Non-pigmented ciliary epithelial cell (primary cell): Measurements from ENCODE around the gene BCAS3.

ENCODE experiments used
- DNase-seq: peaks from one replicate; pipeline ENCODE4 v3.0.0-alpha.2; 2010; ENCODE audit warnings: low read depth

Gene BCAS3

DNA sequence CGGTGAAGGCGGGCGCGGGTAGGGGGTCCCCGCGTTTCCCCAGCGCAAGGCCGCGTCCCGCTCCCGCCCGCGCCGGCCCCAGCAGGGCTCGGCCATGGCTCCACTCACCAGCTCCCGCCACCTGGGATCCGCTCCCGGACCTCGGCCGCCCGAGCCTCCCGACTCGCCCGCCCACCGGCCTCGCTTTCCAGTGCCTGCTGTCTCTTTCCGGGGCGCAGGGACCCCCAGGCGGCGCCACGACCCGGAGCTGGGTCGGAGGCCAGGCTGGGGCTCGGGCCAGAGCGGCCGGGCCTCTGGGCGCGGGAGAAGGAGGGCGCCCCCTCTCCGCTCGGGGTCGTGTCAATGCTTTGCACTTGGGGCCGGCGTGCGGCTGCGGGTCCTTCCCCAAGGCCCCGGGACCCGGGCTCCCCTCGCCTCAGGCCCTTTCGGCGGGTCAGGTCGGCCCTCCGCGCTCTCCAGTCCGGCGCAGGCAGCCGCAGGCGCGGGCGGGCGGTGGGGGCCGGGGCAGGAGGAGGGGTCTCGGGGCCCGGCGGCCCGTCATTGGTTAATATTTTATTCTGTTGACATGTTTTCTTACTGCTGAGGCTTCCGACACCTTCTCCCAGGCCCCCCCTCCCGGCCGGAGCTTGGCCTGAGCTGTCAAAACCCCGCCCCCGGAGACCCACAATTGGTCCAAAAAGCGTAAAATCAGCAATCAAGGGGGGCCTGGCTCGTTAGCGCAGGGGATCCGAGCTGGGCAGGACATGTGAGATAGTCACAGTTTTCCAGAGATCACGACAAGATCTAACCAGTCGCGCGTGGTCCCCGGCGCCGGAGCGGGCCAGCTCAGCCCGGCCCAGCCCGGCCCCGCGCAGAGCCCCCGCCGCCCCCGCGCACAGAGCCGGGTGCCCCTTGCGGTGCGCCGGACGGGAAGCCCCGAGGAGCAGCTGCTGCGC lies 721.7 kb downstream of the BCAS3 start, which contains the start of gene TBX2:
Gene TBX2 (plus strand): TSS at position 713 of the 935 bp plus-strand sequence. CDS start 334 bp downstream, outside the sequence.
- DNase-seq = peak; percentile 90

DNA sequence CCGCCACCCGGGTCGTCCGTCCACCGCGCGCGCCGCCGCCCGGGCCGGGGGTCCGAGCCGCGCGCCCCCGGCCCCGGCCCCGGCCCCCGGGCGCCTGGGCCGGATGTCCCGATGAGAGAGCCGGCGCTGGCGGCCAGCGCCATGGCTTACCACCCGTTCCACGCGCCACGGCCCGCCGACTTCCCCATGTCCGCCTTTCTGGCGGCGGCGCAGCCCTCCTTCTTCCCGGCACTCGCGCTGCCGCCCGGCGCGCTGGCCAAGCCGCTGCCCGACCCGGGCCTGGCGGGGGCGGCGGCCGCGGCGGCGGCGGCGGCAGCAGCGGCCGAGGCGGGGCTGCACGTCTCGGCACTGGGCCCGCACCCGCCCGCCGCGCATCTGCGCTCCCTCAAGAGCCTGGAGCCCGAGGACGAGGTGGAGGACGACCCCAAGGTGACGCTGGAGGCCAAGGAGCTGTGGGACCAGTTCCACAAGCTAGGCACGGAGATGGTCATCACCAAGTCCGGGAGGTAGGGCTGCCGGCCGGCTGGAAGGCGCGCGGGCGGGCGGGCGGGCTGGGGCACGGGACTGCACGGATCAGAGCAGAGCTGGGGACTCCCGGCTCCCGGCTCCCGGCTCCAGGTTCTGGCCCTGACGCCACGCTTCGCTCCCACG lies 722.5 kb downstream of the BCAS3 start:
- DNase-seq = no peak

DNA sequence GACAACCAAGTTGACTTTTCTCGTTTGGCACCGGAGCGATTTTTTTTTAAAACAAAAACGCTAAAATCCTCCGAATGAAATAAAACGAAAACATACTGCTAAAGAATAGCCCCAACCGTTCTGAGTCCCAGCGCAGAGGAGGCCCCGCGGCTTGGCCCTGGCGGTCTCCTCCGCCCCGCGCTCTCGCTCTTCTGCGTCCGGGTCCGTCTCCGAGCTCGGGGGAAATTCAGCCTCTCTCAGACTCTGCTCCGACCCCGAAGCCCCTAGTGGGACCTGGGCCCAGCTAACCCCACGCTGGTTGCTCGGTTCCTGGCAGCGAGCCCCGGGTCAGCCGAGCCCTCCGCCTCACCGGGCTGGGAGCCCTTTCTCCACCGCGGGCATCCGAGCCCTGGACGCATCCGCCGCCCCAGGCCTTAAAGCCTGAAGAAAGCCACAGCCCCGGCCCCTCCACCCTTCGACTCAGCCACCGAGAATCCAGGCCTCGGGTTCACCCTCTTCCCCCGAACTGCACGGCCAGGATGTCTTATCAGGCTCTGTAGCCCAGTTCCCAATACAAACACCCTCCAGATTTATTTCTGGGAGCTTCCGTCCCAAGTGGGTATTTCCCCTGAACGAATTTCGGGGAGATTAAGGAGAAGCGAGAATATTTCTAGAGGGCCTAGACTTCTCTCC lies 723.2 kb downstream of the BCAS3 start:
- no peak for DNase-seq

DNA sequence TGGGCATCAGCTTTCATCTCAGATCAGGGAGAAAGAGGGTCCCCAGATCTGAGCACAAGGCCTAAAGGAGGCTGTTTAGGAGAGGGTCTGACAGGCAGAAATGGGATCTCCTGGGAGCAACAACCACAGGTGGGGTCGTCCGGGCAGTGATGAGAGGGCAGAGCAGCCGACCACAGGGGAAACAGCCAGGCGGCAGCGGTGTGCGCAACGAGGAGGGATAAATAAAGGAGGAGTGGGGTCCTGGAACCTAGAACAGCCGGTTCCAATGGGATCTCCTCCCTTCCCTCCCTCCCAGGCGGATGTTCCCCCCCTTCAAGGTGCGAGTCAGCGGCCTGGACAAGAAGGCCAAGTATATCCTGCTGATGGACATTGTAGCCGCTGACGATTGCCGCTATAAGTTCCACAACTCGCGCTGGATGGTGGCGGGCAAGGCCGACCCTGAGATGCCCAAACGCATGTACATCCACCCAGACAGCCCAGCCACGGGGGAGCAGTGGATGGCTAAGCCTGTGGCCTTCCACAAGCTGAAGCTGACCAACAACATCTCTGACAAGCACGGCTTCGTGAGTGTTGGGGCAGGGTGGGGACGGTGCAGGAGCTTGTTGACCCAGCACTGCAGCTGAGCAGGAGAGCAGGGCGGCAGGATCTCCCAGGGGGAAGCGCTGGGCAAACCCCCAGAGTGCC lies 723.9 kb downstream of the BCAS3 start:
- no peak for DNase-seq

DNA sequence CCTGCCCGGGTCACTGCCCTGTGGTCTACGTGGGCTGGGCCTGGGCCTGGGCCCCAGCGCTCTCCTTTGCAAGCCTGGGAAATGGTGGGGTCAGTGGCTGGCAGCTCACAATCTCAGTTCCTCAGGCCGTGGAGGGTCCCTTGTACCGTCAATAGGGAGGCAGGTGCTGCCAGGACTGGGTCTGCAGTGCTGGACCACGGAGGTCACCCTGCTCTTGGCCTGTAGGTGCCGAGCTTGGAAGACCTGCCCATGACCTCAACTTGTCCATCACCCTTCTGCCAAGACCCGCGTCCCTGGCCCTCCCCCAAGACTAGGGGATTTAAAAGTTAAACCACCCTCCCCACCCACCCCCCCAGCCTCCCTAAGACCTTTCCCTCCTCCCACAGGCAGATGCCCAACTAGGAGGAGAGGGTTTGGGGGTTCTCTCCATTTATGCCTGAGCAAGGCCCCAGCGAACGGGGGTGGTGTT lies 724.5 kb downstream of the BCAS3 start:
- no peak for DNase-seq

DNA sequence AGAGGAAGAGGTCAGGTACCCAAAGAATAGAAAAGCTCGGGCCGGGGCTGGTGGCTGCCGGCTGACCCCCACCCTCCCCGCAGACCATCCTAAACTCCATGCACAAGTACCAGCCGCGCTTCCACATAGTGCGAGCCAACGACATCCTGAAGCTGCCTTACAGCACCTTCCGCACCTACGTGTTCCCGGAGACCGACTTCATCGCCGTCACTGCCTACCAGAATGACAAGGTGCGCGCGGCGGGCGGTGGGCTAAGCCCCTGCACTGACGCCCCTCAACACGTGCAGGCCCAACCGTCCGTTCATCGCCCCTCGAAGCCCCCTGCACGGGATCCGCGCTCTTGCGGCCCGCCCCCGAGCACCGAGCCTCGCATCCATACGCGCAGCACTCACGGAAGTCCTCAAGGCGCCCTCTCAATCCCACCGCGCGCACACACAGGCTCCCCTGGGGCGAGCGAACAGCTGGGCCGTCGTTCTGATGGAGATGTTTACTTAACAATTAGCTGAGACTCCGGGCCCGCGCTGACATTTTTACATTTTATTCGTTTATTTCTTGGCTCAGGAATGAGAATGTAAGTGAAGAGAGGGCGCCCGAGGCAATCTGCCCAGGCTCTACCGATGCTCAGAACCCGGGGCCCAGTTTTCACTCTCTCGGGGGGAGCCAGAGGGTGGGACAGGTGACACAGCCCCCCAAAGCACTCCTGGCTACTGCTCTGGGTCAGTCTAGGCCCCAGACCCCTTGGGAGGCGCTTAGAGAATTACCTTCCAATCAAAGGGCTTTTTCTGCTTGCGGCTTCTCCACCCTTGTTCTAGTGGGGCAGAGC lies 725.5 kb downstream of the BCAS3 start:
- DNase-seq = no peak

DNA sequence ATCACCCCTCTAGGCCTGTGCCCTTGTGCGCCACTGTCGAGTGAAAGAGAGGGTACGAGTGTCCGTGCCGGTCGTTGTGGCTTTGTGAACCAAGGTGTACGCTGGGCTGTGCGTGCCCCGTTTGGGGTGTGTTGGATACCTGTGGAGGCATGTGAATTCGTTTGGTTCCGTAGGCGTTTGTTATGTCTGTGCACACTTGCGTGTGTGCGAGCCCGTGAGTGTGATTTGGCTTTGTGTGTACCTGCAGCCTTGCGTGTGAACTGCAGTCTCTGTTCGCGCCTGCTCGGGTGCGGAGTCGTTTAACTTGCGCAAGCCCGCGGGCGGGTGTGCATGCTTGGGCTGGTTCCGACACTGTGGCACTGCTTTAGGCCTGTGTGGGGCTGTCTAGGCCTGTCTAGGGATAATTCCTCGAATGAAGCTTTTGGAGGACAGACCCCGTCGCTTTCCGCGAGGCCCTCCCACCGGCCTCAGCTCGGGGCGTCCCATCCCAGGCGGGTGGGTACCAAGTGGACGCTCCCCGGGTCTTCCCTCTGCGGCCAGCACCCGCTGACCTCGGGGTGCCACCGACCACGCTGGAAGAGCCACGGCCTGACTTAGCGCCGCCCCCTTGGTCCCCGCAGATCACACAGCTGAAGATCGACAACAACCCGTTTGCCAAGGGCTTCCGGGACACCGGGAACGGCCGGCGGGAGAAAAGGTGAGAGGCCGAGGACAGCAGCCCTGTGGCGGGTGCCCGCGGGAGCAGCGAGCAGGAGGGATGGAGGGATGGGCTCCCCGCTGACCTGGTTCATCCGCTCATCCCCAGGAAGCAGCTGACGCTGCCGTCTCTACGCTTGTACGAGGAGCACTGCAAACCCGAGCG lies 726.4 kb downstream of the BCAS3 start:
- DNase-seq = no peak

DNA sequence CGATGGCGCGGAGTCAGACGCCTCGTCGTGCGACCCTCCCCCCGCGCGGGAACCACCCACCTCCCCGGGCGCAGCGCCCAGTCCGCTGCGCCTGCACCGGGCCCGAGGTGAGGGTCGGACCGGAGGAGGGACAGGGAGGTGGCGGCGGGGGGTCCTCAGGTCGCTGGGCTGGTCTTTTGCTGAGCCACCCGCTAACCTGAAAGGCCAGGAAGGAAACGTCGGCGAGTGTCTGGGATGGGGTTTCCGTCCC lies 726.9 kb downstream of the BCAS3 start:
- no peak for DNase-seq

DNA sequence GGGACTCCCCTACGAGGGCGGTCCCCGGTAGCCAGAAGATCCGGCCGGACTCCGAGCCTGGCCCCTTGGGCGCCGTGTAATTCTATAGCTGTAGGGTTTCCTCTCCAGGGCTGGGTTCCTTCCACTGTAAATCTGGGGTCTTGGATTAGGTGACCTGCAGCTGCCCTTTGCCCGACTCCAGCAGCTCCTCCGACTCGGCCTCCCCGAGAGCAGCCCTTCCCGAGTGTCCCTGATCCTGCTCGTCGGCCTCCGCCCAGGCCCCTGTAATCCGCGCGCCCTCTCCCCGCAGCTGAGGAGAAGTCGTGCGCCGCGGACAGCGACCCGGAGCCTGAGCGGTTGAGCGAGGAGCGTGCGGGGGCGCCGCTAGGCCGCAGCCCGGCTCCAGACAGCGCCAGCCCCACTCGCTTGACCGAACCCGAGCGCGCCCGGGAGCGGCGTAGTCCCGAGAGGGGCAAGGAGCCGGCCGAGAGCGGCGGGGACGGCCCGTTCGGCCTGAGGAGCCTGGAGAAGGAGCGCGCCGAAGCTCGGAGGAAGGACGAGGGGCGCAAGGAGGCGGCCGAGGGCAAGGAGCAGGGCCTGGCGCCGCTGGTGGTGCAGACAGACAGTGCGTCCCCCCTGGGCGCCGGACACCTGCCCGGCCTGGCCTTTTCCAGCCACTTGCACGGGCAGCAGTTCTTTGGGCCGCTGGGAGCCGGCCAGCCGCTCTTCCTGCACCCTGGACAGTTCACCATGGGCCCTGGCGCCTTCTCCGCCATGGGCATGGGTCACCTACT lies 727.4 kb downstream of the BCAS3 start:
- no peak for DNase-seq

DNA sequence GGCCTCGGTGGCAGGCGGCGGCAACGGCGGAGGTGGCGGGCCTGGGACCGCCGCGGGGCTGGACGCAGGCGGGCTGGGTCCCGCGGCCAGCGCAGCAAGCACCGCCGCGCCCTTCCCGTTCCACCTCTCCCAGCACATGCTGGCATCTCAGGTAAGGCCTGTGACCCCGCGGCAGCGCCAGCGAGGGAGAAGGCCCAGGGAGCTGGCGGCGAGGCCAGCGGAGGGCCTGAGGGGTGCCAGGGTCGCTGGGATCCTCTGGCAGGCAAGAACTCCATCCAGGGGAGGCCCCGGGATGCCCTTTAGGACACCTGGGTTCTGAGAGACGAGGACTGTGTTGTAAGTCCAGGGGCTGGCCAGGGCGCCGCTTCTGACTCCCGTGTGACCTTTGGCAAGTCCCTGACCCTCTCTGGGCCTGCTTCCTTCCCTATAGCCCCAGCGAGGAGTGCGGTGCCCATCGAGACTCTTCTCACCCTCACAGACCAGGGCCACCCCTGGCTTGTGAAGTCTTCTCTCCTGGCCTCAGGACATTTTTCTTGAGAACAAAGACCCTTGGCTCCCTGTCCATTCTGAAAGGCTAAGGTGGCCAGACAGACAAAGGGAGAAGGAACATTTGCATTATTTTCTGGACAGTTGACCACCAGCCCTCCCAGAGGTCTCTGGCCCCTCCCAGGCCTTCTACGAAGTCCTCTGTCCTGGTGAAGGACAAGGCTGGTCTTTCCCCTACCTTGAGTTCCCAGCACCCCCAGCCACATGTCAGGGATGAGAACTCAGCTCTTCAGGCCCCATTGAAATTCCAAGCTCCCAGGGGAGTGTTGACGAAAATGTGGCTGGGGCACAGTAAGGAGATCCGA lies 728.3 kb downstream of the BCAS3 start:
- DNase-seq = no peak

DNA sequence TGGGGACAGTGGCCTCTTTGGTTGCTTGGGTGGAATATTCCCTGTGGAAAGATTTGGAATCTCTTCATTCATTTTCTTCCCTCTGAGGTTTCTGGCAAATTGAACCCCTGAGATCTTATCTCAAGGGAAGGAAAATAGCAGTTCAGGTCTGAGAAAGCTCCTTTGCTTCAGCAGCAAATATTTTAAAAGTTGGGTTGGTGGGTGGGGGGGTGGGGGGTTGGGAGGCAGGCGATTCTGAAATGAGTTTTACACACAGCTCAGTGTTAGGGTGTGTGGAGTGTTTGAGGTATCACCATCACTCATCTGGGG lies 728.8 kb downstream of the BCAS3 start:
- DNase-seq = no peak

DNA sequence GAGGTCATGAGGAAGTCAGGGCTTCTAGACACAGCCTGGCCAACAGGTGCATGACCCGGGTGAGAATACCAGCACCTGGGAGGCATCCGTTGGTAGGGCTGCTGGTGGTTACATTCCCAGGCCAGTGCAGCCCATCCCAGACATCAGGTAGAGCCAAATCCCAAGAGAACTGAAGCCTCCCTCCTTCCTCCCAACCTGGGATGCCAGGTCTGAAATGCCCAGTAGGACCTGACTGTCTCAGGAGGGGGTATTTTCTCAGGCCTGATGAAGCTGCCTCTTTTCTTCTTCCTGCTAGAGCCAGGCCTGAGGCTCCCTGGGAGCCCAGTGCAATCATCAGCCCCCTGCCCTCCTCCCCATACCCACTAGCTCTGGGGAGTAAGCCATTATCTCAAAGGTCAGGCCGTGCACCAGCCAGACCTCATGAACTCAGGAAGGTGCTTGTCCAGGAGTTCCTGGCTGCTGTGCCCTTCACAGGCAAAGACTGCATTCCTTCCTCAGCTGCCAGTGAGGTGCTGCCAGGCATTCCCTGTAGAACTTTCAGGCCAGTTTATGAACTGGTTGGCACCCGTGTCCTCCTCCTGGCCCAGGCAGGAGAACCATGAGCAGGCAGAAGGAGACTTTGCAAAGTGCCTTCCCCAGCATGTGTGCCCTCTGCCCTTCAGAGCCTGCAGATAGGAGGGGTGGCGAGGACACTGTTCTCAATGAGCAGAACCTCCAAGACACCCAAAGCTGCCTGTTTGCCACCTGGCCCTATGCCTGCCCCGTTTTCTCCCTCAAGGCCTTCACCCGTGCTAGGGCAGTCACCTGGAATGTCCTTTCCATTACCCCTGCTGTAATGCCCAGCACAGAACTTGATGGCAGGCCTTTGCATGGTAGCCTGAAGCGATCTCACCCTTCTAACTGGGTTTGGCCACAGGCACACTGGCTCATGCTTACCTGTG lies 729.6 kb downstream of the BCAS3 start:
- no peak for DNase-seq

DNA sequence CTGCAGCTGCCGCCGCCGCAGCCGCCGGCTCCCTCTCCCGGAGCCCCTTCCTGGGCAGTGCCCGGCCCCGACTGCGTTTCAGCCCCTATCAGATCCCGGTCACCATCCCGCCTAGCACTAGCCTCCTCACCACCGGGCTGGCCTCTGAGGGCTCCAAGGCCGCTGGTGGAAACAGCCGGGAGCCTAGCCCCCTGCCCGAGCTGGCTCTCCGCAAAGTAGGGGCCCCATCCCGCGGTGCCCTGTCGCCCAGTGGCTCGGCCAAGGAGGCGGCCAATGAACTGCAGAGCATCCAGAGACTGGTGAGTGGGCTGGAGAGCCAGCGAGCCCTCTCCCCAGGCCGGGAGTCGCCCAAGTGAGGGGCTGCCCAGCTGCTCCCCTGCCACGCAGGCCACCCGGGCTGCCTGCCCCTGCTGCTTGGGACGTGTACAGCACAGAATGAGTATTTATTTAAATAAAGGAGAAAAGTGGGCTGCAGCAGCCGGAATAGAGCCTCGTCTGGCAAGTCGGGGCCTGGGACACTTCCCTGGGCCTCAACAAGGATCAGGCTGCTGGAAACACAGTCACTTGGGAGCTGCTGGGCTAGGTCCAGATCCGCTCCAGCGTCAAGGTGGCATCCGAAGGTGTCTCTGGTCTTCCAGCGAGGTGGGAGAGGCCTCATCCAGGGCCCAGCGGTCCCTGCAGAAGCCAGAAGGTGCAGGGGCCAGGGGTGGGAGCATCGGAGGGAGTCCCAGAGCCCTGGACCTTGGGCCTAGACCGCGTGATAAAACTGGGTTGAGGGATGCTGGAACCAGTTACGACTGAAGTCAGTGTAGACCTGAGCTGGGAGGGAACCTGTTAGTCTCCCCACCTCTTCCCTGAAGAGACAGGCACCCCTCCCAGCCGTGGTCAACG lies 730.7 kb downstream of the BCAS3 start:
- DNase-seq = no peak

DNA sequence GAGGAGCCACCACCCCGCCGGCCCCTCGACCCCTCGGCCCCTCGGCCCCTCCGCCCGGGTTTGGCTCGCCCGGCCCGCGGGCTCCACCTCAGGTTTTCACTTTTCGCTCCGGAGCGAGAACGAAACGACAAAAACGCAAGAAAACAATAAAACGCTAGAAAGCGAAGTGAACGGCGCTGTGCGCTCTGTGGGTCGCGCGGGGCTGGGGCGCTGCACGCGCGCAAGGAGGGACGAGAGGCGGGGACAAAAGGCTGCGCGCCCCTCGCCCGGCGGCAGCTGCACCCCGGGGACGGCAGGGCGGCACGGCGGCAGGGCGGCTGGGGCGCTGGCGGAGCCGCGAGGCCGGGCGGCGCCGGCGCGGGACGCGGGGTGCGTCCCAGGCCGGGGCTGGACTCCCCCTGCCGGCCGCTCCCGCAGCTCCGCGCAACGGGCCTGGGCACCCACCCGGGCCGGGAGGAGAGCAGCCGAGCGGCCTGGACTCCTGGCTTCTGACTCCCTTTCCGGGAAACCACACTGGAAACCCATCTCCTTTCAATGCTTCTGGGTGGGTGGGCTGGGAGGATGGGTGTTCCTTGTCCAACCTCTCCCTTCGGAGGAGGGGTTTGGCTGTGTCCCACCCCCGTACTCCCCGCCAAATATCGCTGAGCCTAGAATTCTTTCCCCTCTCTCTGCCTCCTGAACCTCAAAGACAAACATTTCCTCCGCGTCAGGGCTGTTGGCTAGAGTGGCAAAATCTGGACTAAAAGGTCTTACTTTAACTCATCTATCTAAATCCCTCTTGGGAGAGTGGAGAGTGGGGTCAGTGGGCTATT lies 731.9 kb downstream of the BCAS3 start:
- no peak for DNase-seq

DNA sequence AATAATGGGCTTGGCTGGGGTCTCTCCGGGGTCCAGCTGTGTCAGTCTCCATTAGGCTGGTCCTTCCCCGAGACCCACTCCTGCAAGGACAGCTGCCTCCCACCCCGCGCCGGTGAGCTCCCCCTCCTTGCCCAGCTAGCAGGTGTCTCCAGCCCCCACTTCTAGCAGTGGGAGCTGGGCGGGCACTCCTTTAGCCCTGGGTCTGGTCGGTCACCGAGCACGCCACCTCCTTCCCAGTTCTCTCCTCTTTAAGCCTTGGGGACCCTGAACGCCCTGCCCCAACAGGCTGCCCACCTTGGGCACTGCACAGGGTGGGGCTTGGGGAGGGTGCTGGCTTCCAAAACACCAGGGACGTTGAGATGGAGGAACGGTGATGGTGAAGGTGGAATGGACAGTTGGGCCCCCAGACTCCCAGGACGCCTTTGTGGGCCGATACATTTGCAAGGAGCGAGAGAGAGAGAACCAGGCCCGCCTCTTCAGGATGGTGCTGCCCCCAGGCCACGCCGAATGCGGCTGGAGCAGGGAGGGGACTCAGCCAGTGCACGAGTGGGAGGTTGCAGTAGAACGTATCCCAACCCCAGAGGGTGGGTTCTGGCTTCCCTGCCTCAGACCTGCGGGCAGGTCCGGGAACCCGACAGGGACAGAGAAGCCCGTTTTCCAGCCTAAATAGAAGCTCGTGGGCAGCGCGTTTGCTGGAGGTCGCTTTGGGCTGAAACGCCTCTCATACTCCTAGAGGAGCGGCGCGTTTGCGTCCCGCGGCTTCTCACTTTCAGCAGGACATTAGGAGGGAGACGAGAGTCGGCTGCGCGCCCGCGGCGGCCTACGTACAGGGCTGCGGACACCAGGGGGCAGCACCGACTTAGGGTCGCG lies 732.7 kb downstream of the BCAS3 start:
- DNase-seq = no peak
